Epithelial cell of esophagus (primary cell): ENCODE data around the gene ADNP.

ENCODE experiments used
- DNase-seq: peaks from one replicate; pipeline ENCODE4 v3.0.0; 2010; ENCODE audit warnings: low read depth
- H3K4me3 ChIP-seq: 2 replicates; pipeline ENCODE4 v1.5.1; 2011; ENCODE audit warnings: mild to moderate bottlenecking, low read length, control low read depth
- CTCF ChIP-seq: IDR thresholded peaks from 2 replicates; pipeline ENCODE4 v1.5.1; 2011; ENCODE audit warnings: low read depth, mild to moderate bottlenecking, low read length, control low read depth, inconsistent platforms; ENCODE audit not compliant: insufficient read depth; ENCODE audit errors: missing control alignments

ADNP gene

DNA sequence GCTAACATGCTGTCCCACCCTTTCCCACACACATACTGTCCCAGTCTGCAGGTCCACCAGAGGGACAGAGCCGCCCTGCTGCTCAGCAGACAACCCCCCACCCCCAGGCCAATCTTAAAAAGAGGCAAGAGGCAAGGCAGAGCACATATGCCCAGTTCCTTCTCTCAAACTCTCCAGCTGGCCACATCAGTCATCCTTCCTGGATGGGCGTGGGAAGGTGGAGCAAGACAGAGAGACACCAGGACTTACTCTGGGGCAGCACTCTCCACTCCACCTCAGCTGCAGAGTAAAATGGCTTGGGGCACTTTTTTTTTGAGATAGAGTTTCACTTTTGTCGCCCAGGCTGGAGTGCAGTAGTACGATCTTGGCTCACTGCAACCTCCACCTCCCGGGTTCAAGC is 38.2 kb upstream of the ADNP start:
- TF ChIP-seq CTCF = no peak
- DNase-seq = peak; percentile 22
- H3K4me3 ChIP-seq = no peak overlapping the region

DNA sequence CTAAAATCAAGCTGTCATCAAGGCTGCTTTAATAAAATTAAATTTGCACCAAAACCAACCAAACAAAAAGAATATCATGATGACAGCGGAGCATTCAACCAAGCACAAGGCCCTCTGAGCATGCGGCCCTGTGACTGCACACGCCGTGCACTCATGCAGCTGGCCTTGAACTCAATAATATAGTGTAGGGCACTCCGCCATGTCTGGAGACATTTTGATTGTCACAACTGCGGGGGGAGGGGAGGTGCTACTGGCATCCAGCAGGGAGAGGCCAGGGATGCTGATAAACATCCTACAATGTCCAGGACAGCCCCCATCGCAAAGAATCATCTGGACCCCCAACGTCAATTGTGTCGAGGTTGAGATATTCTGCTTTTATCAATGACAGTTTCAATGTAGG is 37.1 kb upstream of the ADNP start:
- no peak for DNase-seq
- no peak overlapping the region for H3K4me3 ChIP-seq
- TF ChIP-seq CTCF = no peak

DNA sequence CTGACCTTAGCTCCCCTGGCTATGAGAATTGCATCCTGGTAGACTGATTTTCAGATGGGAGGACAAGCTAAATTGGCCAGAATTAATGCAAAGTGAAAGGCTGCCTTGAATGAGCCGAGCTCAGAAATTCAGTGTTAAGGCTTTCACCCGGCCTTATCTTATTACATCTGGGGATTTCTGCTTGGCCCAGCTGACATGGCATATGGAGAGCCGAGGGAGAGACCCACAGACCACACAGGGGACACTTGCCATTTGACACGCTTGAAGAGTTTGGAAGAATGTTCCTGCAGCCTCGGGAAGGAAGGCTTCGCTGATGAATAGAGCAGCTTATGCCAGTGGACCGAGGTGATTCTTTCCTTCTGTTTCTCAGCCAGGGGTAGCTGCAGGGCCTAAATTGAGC is 36.3 kb upstream of the ADNP start:
- no peak for TF ChIP-seq CTCF
- DNase-seq = no peak
- no peak overlapping the region for H3K4me3 ChIP-seq

DNA sequence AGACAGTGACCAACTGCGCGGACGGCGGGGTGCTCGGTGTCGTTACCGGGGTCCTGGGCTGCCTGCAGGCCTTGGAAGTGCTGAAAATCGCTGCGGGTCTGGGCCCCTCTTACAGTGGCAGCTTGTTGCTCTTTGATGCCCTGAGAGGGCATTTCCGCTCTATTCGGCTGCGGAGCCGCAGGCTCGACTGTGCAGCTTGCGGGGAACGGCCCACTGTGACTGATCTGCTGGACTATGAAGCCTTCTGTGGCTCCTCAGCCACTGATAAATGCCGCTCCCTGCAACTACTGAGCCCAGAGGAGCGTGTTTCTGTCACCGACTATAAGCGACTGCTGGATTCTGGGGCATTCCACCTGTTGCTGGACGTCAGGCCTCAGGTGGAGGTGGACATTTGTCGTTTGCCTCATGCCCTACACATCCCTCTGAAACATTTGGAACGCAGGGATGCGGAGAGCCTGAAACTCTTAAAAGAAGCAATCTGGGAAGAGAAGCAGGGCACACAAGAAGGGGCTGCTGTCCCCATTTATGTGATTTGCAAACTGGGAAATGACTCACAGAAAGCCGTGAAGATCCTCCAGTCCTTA is 28.4 kb upstream of the ADNP start:
- H3K4me3 ChIP-seq = peak overlapping the region; percentile 94
- TF ChIP-seq CTCF = no peak
- no peak for DNase-seq

GRCh38 chr20:50958615-50959542 is 27.6 kb upstream of the ADNP start, which contains the start of gene MOCS3:
Gene MOCS3 (plus strand): TSS chr20:50958818. CDS start chr20:50958843, 25 bp downstream.
- TF ChIP-seq CTCF = no peak
- H3K4me3 ChIP-seq = peak within 1 kb of the TSS; percentile 94
- peak; percentile 96 for DNase-seq

GRCh38 chr20:50957798-50958614 is 26.8 kb upstream of the ADNP start, which contains the start of gene DPM1:
Gene DPM1 (minus strand): TSS chr20:50958532. CDS start chr20:50958523, 9 bp downstream.
- peak within 1 kb of the TSS; percentile 94 for H3K4me3 ChIP-seq
- no peak for TF ChIP-seq CTCF
- peak; percentile 91 for DNase-seq
